B cell (primary cell): ENCODE measurements around the gene CERS6. TPM values are rescaled to one million over a fixed set of nuclear protein-coding genes. Genes with fewer than 3 reads are reported as not detected.

Source experiments
- ATAC-seq: fragments of 200-7000 bp; cut with Tn5 transposase; one replicate; pipeline ENCODE4 v1.10.0; 2021; ENCODE audit warnings: low read depth, mild to moderate bottlenecking, moderate number of reproducible peaks, moderate library complexity
- CTCF ChIA-PET: fragments of 350-600 bp; sonication (Branson Sonifier 250); formaldehyde crosslinking; loops from one replicate; lab custom pipeline; 2021; ENCODE audit warnings: antibody characterized with exemption, inconsistent platforms; lab: Charles Lee
- POLR2A ChIA-PET: fragments of 350-600 bp; sonication (Branson Sonifier 250); formaldehyde crosslinking; loops from one replicate; lab custom pipeline; 2021; ENCODE audit warnings: antibody characterized with exemption; lab: Charles Lee
- DNase-seq: peaks from one replicate; pipeline ENCODE4 v3.0.0; 2013
- H2AFZ ChIP-seq: 2 replicates; pipeline ENCODE4 v1.6.1; 2012; ENCODE audit warnings: mild to moderate bottlenecking, low read depth, low read length; ENCODE audit not compliant: insufficient read depth, poor library complexity, severe bottlenecking
- H3K27ac ChIP-seq, 2 donors: 1 replicate in 1 of 2; 2 replicates in 1 of 2; pipeline ENCODE4 v1.5.1; 2012 to 2013; ENCODE audit warnings: low read length in 2 of 2, mild to moderate bottlenecking in 2 of 2, moderate library complexity in 1 of 2
- H3K27me3 ChIP-seq, 4 experiments: fragments of 200-600 bp in 1 of 4; sonication (generic) in 1 of 4; replicated peaks in 1 of 4; 1 replicate in 2 of 4; 2 replicates in 2 of 4; pipeline versions ENCODE4 v1.6.1 to v1.7.0; 2013 to 2016; ENCODE audit warnings: low read length in 3 of 4, mild to moderate bottlenecking in 2 of 4, mixed read lengths in 1 of 4, moderate library complexity in 1 of 4; ENCODE audit not compliant: insufficient read depth in 4 of 4, control insufficient read depth in 3 of 4; ENCODE audit errors: control extremely low read depth in 1 of 4
- H3K36me3 ChIP-seq, 2 experiments: replicated peaks in 1 of 2; 1 replicate in 1 of 2; 2 replicates in 1 of 2; pipeline versions ENCODE4 v1.6.1 to v1.7.1; 2013; ENCODE audit warnings: low read length in 1 of 2; ENCODE audit not compliant: insufficient read depth in 2 of 2, control insufficient read depth in 1 of 2; ENCODE audit errors: control extremely low read depth in 1 of 2, extremely low read depth in 1 of 2
- H3K4me1 ChIP-seq, 2 donors: fragments of 200-600 bp in 1 of 2; sonication (generic) in 1 of 2; 1 replicate in 1 of 2; 2 replicates in 1 of 2; pipeline versions ENCODE4 v1.5.1 to v1.6.1; 2013 to 2017; ENCODE audit warnings: low read length in 2 of 2; ENCODE audit not compliant: control insufficient read depth in 2 of 2, insufficient read depth in 2 of 2
- H3K4me2 ChIP-seq: replicated peaks from 2 replicates; pipeline ENCODE3; 2012; ENCODE audit warnings: mild to moderate bottlenecking, low read depth, low read length; ENCODE audit not compliant: poor library complexity, severe bottlenecking
- H3K4me3 ChIP-seq, 5 experiments: fragments of 200-600 bp in 1 of 5; sonication (generic) in 1 of 5; 1 replicate in 3 of 5; 2 replicates in 2 of 5; pipeline versions ENCODE4 v1.5.1 to v1.7.0; 2011 to 2016; ENCODE audit warnings: low read length in 4 of 5, mild to moderate bottlenecking in 4 of 5, low read depth in 2 of 5, control low read depth in 1 of 5, moderate library complexity in 1 of 5; ENCODE audit not compliant: insufficient read depth in 1 of 5; ENCODE audit errors: control extremely low read depth in 1 of 5, extremely low read depth in 1 of 5
- H3K79me2 ChIP-seq: fragments of 200-600 bp; sonication (generic); one replicate; pipeline ENCODE4 v1.6.0; 2016; ENCODE audit warnings: low read length; ENCODE audit not compliant: control insufficient read depth, insufficient read depth
- H3K9ac ChIP-seq: fragments of 200-600 bp; sonication (generic); 2 replicates; pipeline ENCODE4 v1.6.1; 2017; ENCODE audit warnings: mild to moderate bottlenecking, low read length, moderate library complexity
- H3K9me3 ChIP-seq, 3 donors: one replicate each; pipeline versions ENCODE4 v1.6.1 to v1.7.1; 2013; ENCODE audit warnings: low read length in 2 of 3; ENCODE audit not compliant: control insufficient read depth in 2 of 3, insufficient read depth in 1 of 3; ENCODE audit errors: control extremely low read depth in 1 of 3
- H4K20me1 ChIP-seq: 2 replicates; pipeline ENCODE4 v1.6.0; 2012; ENCODE audit warnings: mild to moderate bottlenecking, low read length; ENCODE audit not compliant: insufficient read depth, control insufficient read depth, poor library complexity, severe bottlenecking
- H3K27ac Mint-ChIP-seq: one replicate; pipeline ENCODE4 v1.8.0; 2021; ENCODE audit warnings: mixed read lengths
- H3K27me3 Mint-ChIP-seq: one replicate; pipeline ENCODE4 v1.8.0; 2021; ENCODE audit warnings: mixed read lengths
- H3K4me1 Mint-ChIP-seq: one replicate; pipeline ENCODE4 v1.8.0; 2021; ENCODE audit warnings: mixed read lengths
- H3K4me3 Mint-ChIP-seq: one replicate; pipeline ENCODE4 v1.8.0; 2021; ENCODE audit warnings: mixed read lengths
- H3K9me3 Mint-ChIP-seq: one replicate; pipeline ENCODE4 v1.8.0; 2022; ENCODE audit warnings: mixed read lengths; ENCODE audit not compliant: insufficient read depth
- CTCF ChIP-seq: fragments of 200-600 bp; IDR thresholded peaks from one replicate; pipeline ENCODE4 v1.8.0; 2022; ENCODE audit warnings: antibody characterized with exemption, mild to moderate bottlenecking
- EZH2 ChIP-seq: IDR thresholded peaks from 2 replicates; pipeline ENCODE4 v1.6.1; 2012; ENCODE audit warnings: borderline replicate concordance, low read depth, mild to moderate bottlenecking, moderate library complexity, low read length; ENCODE audit not compliant: insufficient read depth, poor library complexity, severe bottlenecking
- WGBS: methylation state at CpG from one replicate; pipeline ENCODE4 v1.1.5; 2013; ENCODE audit warnings: missing lambda C conversion rate; ENCODE audit not compliant: insufficient coverage; 5-methylcytosine and 5-hydroxymethylcytosine counted together
- intact Hi-C: fragments of 100-400 bp; cut with micrococcal nuclease; formaldehyde crosslinking; loops from one replicate; pipeline ENCODE4 v1.10.0; 2022
- polyA plus RNA-seq: library from polyadenylated mRNA; depleted of rRNA; stranded (reverse); fragments of >200 nt; gene quantifications from 2 replicates; pipeline ENCODE4 v1.2.3, GENCODE V29; 2012
- total RNA-seq, 2 donors: library from RNA; stranded (reverse); fragments of 120-200 nt in 1 of 2; gene quantifications; 1 replicate in 1 of 2; 2 replicates in 1 of 2; pipeline versions ENCODE4 v1.2.3 to v1.2.4, GENCODE V29; 2013 to 2022

CERS6 gene
- total and polyA plus RNA-seq, 2 donors (not counting 1 experiment from before 2014, with no cell fraction given) = 2.2 to 5.5 TPM

GRCh38 chr2:168543037-168543436, 87.0 kb downstream of the CERS6 start:
- ChIA-PET CTCF (interaction anchor here (0.6 kb wide), 1 partner anchor 11 kb away, joined by 3 read pairs; no protein-coding TSS in a partner anchor), POLR2A (no interaction called here)
- Histone ChIP-seq H3K36me3 (no peaks in the 10 kb centered on the region), H3K9me3 (peaks cover 4 to 17% (median 5%) of the 10 kb centered on the region in 3 donors), H3K4me1 (no peaks in the 10 kb centered on the region), H2AFZ (no peak overlapping the region), H3K27ac (no peak overlapping the region), H3K4me3 (no peak overlapping the region), H4K20me1 (no peaks in the 10 kb centered on the region), H3K9ac (no peak overlapping the region), H3K27me3 (no peaks in the 10 kb centered on the region), H3K4me2 (no peak overlapping the region), H3K79me2 (peaks cover 58% of the 10 kb centered on the region)
- WGBS = no CpG with 5 or more reads among the region's 4 CpGs
- H3K27me3 Mint-ChIP-seq = no peaks in the 10 kb centered on the region
- no peak overlapping the region for H3K4me3 Mint-ChIP-seq
- ATAC-seq (no peak), DNase-seq (no peak)
- intact Hi-C loops = no loop called here
- peaks cover 10% of the 10 kb centered on the region for H3K4me1 Mint-ChIP-seq
- TF ChIP-seq EZH2 = no peak
- TF ChIP-seq CTCF = no peak
- no peak overlapping the region for H3K27ac Mint-ChIP-seq
- H3K9me3 Mint-ChIP-seq = peaks cover 9% of the 10 kb centered on the region

- H3K4me3 ChIP-seq = no peak overlapping the region
- DNase-seq = no peak
- H3K27me3 Mint-ChIP-seq = no peaks in the 10 kb centered on the region
- H3K9me3 Mint-ChIP-seq = peaks cover 2% of the 10 kb centered on the region
- H3K36me3 ChIP-seq = no peaks in the 10 kb centered on the region
- H3K79me2 ChIP-seq = peaks cover 51% of the 10 kb centered on the region
- H3K9ac ChIP-seq = no peak overlapping the region
- ChIA-PET POLR2A (no interaction called here), CTCF (no interaction called here)
- H3K27me3 ChIP-seq = no peaks in the 10 kb centered on the region
- H3K4me2 ChIP-seq = no peak overlapping the region
- intact Hi-C loops = no loop called here
- no peaks in the 10 kb centered on the region for H3K4me1 ChIP-seq
- no peak overlapping the region for H3K4me3 Mint-ChIP-seq
- no peak for ATAC-seq
- TF ChIP-seq EZH2 = no peak
- TF ChIP-seq CTCF = no peak
- peaks cover 10% of the 10 kb centered on the region for H3K4me1 Mint-ChIP-seq
- WGBS = no CpG with 5 or more reads among the region's 1 CpG
- H2AFZ ChIP-seq = no peak overlapping the region
- peak overlapping the region; percentile 32 for H3K27ac Mint-ChIP-seq
- no peak overlapping the region for H3K27ac ChIP-seq
- no peaks in the 10 kb centered on the region for H4K20me1 ChIP-seq
- H3K9me3 ChIP-seq = peaks cover 4 to 17% (median 5%) of the 10 kb centered on the region in 3 donors
Measured at GRCh38 chr2:168543935-168544334, 87.9 kb downstream of the CERS6 start.
